ENCODE measurements around the gene GLT6D1.
A peak's percentile ranks its signal among the peaks of the same experiment; 100 is the strongest.
"Not testable (repeated sequence)": the region's sequence is repeated elsewhere in the genome, so short reads cannot be mapped to it uniquely, and the experiment has no call there.

The GLT6D1 gene

DNA sequence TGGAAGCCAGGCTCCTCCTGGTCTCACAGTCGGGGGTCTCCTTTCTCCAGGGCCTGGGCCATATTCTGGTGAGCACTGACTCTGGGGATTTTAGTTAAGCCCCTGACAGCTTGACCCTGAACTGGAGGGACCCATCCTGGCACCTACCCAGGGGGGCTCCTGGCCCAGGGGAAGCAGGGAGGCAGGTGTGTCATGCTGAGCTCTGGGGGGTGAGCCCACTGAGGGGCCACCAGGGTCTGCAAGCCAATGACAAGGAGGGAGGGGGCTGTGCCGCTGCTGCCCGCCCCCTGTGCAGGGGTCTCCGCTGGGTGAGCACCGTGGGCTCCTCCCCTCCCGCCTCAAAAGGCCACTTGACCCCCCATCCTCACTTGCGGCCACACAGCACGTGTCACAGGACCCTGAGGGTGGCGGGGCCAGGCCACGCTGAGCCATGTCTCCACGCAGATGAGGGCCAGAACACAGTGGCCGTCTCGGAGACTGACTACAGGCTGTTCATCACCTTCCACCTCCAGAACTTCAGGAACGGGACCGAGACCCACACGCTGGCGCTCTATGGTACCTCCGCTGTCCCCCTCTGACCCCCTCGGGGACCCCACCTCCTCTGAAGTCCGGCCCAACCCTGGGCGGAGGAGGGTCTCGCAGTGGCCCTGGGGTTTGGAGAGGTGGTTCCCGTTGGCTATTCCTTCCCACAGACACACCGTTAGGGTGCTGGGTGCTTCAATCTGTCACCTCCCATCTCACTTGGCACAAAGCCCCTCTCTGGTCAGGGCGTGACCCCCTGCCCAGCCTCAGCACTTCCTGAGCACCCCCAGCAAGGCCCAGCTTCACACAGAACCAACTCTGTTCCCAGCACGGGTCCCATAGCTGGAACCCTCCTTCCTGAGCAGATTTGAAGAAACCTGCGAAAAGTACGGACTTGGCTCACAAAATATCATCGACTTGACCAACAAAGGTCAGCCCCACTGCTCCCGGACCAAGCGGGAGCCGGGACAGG is 25.8 kb upstream of the GLT6D1 start:
- no peak for DNase-seq

DNA sequence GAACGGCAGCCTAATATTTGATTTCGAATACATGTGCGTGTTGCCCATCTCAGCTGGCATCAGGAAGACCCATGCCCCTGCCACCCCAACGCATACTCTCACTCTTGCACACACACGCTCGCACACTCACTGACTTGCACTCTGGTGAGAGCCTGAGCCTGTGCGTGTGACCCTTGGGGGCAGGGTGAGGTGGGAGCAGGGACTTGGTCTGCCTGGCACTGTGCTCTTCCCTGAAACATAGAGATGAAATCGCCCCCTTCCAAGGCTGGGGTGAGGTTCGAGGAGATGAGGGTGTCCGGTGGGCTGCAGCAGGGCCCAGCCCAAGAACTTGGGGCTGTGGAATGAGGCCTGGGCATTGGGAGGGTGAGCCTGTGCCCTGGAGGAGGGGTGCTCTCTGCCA is 24.9 kb upstream of the GLT6D1 start:
- no peak for DNase-seq

- no peak for DNase-seq
Measured at GRCh38 chr9:135663857-135664256, 24.5 kb upstream of the GLT6D1 start.

- no peak for DNase-seq
Measured at GRCh38 chr9:135663451-135663770, 24.1 kb upstream of the GLT6D1 start.

DNA sequence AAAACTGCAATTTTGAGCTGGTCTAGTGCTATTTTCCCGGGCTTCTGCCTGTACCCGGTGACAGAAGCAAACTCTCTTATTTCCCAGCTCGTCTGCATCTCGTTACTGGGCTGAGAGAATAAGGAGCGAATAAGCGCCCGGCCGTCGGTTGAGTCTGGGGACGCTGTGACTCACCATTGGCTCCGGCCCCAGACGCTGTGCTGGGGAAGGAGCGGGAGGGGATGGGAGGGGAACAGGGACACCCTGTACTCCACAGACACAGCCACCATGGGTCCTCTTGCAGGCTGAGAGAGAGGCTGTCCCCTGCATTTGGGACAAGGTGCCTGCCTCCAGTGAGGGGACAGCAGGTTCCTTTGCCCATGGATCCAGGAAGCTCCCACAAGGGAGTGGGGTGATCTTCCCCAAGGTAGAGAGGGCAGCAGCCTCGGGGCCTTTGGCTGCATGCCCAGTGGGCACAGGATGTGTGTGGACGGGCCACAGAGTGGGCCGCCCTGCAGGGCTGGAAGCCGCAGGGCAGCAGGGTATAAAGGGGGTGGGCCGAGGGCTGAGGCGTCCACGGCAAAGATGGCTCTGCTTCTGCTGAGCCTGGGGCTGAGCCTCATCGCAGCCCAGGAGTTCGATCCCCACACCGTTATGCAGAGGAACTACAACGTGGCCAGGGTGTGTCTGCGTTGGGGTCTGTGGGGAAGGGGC is 23.6 kb upstream of the GLT6D1 start, which contains the start of gene LCN9:
LCN9 (plus strand) TSS at position 552 of the 693 bp plus-strand sequence; CDS start at position 565, 13 bp downstream.
- DNase-seq: no peak

DNA sequence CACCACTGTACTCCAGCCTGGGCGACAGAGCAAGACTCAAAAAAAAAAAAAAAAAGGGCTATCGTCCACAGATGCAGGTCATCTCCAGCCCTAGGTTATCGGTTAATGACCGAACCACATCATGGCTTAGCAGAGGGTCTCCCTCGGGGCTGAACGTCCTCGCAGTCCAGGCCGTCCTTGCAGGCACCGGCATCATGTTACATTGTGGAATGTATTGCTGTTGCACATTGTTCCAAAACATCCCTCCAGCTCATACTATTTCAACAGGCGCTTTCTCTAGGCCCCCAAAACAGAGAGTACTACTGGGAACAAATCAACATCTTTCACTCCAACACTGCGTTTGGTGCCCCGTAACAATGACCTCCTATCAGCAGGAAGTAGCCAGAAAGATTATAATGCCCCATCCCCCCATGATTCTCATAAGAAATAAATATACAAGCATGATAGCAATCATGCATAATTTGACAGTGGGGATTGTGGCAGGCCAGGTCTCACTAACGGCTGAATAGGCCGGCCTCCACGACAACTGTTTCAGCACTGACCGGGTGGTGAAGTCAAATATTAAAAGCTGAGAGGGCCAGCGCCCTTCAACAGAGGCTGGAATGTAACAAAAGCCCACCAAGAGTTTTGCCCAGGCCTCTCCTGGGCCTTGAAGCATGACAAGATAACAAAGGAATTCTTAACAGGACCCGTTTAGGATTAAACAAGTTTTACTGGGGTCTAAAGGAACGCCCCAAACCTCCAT is 22.6 kb upstream of the GLT6D1 start:
- no peak for DNase-seq

GRCh38 chr9:135660407-135660806 is 21.1 kb upstream of the GLT6D1 start:
- no peak for DNase-seq

- no peak for DNase-seq
Measured at GRCh38 chr9:135659252-135659651, 19.9 kb upstream of the GLT6D1 start.

- no peak for DNase-seq
Measured at GRCh38 chr9:135657416-135657815, 18.1 kb upstream of the GLT6D1 start.

GRCh38 chr9:135655317-135655716 is 16.0 kb upstream of the GLT6D1 start:
- no peak for DNase-seq

- no peak for DNase-seq
Measured at GRCh38 chr9:135650408-135650807, 11.1 kb upstream of the GLT6D1 start.

DNA sequence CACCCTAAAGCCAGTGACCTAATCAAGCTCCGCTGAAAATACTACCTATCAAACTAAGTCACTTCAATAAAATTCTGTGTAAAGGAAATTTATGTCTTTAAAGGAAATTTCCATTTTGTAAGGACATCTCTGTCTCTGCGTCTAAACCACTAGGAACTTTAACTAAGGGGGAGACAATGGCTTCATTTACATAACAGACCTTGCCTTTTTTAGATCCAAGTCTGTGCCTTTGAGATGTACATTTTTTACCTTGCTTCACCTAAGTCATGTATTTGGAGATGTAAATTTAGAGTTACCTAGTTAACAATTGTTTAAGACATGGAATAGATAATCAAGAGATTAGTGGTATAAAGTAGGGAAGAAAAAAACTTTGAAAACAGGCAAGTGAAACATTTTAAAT is 10.2 kb upstream of the GLT6D1 start:
- no peak for DNase-seq

DNA sequence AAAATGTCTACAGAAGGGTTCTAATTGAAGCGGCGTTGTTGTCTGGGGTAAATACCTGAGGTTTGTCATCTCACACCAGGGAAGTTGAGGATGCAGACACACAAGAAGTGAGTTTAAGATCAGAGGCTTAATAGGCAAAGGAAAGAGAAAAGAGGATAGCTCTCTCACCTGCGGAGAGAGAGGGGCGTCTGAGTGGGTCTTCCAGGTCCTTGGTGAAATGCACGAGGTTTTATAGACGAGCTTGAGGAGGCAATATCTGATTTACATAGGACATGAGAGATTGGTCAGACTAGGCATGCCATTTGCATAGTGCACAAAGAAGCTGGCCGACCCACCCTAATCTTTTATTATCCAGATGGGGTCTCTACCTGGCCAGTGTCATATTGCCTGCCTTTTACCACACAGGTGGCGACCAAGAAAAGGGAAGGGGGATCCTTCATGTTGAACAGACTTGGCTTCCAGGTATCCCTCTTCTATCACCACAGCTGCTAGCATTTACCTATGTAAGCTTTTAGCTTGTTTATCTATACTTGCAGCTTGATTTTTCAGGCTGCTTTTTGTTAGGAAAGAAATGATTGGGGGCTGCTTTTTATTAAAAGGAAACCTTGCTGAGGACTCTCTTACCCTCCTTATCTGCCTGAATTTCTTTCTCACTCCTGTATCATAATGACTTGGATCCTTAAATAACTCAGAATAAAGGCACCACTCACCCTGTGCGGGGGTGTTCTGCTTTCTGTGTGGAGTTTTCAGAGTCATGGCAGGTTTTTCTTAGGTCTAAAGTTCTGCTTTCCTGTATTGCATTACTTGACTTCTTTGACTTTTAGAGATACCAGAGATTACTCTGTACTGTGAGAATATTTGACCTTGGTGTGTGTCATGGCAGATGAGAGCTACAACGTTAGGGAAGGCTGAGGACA is 9.4 kb upstream of the GLT6D1 start:
- DNase-seq: no peak

DNA sequence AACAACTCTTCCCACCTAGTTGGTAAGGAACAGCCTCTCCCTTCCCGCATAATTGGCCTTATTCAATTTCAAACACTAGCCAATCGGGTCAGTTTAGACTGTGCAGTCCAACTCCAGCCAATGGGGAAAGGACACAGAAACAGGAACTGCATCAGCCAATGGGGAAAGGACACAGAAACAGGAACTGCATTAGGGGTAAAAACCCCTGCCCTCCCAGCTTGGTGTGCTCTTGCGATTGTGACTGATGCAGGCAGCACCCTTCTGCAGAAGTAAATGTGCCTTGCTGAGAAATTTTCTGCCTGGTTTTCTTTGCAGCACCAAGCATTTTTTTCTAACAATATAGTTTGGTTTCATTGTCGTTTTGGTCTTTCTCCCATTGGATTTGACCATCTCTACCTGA is 8.5 kb upstream of the GLT6D1 start:
- DNase-seq: peak in 1 of 4 experiments; percentile 3

GRCh38 chr9:135644631-135645218 is 5.4 kb upstream of the GLT6D1 start:
- no peak for DNase-seq

DNA sequence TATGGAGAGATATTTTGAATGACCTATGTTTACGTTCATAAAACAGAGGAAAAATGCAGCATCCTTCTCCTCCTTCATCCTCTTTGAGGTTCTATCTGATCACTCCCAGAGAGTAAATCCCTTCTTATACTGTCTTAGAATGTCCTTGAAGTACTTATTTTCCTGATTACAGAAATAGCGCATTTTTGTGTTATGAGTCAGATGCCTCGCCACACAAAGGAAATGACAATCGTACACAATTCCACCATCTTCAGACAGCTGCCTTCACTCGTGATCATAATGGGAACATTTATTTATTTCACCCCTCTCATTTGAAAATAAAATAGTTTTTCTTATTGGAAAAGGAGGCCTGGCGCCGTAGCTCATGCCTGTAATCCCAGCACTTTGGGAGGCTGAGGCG is 2.4 kb upstream of the GLT6D1 start:
- no peak for DNase-seq

GRCh38 chr9:135641047-135641446 is 1.7 kb upstream of the GLT6D1 start:
- no peak for DNase-seq

- not testable (repeated sequence) for DNase-seq
Measured at GRCh38 chr9:135636930-135637530, 2.3 kb downstream of the GLT6D1 start.

DNA sequence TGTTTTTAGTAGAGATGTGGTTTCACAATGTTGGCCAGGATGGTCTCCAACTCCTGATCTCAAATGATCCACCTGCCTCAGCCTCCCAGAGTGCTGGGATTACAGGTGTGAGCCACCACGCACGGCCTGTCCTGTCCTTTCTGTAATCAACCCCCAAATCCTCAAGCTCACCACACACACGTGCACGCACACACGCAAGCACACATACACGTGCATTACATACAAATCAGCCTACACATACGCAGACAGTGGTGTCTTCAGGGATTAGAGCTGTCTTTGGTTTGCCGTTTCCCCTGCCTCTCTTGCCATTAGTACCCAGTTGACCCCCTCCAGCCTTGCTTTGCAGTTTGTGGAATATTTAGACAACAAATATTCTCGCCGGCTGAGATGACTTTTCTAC is 6.5 kb downstream of the GLT6D1 start:
- no peak for DNase-seq

DNA sequence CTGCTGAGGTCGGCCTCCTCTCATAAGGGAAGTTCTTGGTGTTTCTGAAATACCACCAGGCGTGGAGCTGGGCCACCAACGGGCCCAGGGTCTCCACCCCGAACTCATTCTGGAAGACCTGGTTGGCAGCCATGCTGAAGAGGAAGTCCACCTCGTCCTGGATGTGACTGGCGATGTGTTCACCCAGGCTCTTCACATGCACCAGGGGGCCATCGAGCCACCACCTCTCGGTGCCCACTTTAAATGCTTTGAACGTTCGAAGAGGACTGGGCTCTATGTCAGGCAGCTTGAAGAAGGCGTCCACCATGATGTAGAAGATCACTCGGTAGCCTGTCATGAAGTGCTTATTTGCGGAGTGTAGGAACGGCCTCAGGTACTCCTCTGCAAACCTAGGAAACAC is 15.1 kb downstream of the GLT6D1 start:
- no peak for DNase-seq

DNA sequence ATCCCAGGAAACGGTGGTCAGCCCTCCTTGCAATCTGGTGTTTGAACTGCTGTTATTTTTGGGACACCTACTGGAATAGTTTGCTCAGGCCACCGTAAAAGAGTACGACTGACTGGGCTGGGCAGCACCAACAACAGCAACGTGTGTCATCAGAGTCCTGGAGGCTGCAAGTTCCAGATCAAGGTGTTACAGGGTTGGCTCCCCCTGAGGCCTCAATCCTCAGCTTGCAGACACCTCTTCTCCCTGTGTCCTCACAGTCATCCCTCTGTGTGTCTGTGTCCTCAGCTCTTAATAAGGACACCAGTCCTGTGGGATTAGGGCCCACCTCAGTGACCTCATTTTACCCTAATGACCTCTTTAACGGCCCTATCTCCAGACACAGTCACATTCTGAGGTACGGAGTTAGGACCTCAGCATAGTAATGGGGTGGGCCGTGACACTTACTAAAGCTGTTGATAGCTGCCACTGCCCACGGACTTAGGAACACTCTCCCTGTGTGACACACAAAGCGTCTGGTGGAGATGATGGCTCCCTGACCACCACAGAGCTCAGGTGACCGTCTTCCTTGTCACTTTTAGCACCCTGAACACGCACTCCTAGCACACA is 16.8 kb downstream of the GLT6D1 start:
- no peak for DNase-seq
